SK-N-SH treated with all-trans-retinoic acid at 6 μM for 48 hours (cell line): ENCODE results near the gene ACBD4.

ENCODE experiments used
- ATAC-seq: fragments of 200-7000 bp; cut with Tn5 transposase; 3 replicates; pipeline ENCODE4 v1.9.1; 2020; ENCODE audit warnings: mild to moderate bottlenecking, moderate library complexity
- ARNTL ChIP-seq: fragments of 450-650 bp; formaldehyde crosslinking; IDR thresholded peaks from 2 replicates; pipeline ENCODE4 v1.5.0; 2020; ENCODE audit warnings: low read depth, mild to moderate bottlenecking, moderate library complexity, borderline replicate concordance
- BACH2 ChIP-seq: fragments of 250-450 bp; sonication (Bioruptor Pico); IDR thresholded peaks from 2 replicates; pipeline ENCODE4 v1.9.0; 2021; ENCODE audit warnings: mild to moderate bottlenecking, borderline replicate concordance
- CSDC2 ChIP-seq: fragments of 250-450 bp; sonication (Bioruptor Pico); IDR thresholded peaks from 2 replicates; pipeline ENCODE4 v1.5.0; 2020; ENCODE audit warnings: mild to moderate bottlenecking, moderate library complexity
- ESRRG ChIP-seq: fragments of 250-450 bp; sonication (Bioruptor Pico); IDR thresholded peaks from 2 replicates; pipeline ENCODE4 v1.6.1; 2021; ENCODE audit warnings: mild to moderate bottlenecking
- GLIS3 ChIP-seq: fragments of 250-450 bp; sonication (Bioruptor Pico); IDR thresholded peaks from 2 replicates; pipeline ENCODE4 v1.5.0; 2020; ENCODE audit warnings: mild to moderate bottlenecking, moderate library complexity
- ISL1 ChIP-seq: fragments of 250-450 bp; sonication (Bioruptor Pico); IDR thresholded peaks from 2 replicates; pipeline ENCODE4 v2.1.2; 2022; ENCODE audit warnings: mild to moderate bottlenecking, moderate library complexity
- OSR1 ChIP-seq: fragments of 250-450 bp; sonication (Bioruptor Pico); IDR thresholded peaks from 2 replicates; pipeline ENCODE4 v1.8.0; 2022; ENCODE audit warnings: moderate library complexity, mild to moderate bottlenecking, inconsistent platforms
- PPARA ChIP-seq: fragments of 250-450 bp; sonication (Bioruptor Pico); IDR thresholded peaks from 2 replicates; pipeline ENCODE4 v1.5.0; 2020; ENCODE audit warnings: mild to moderate bottlenecking, borderline replicate concordance
- RARB ChIP-seq: fragments of 250-450 bp; sonication (Bioruptor Pico); IDR thresholded peaks from 2 replicates; pipeline ENCODE4 v1.8.0; 2021; ENCODE audit warnings: mild to moderate bottlenecking, moderate library complexity
- SNAI2 ChIP-seq: fragments of 250-450 bp; sonication (Bioruptor Pico); IDR thresholded peaks from 2 replicates; pipeline ENCODE4 v1.5.0; 2020; ENCODE audit warnings: mild to moderate bottlenecking, moderate library complexity
- TCF4 ChIP-seq: fragments of 250-450 bp; sonication (Bioruptor Pico); IDR thresholded peaks from 2 replicates; pipeline ENCODE4 v1.8.0; 2021; ENCODE audit warnings: mild to moderate bottlenecking, moderate library complexity, borderline replicate concordance
- TOX ChIP-seq: fragments of 250-450 bp; sonication (Bioruptor Pico); IDR thresholded peaks from 2 replicates; pipeline ENCODE4 v1.8.0; 2021; ENCODE audit warnings: mild to moderate bottlenecking, moderate library complexity, borderline replicate concordance
- ZC3H10 ChIP-seq: fragments of 250-450 bp; sonication (Bioruptor Pico); IDR thresholded peaks from 2 replicates; pipeline ENCODE4 v1.5.1; 2021; ENCODE audit warnings: mild to moderate bottlenecking, moderate library complexity
- ZFP30 ChIP-seq: fragments of 450-650 bp; formaldehyde crosslinking; IDR thresholded peaks from 2 replicates; pipeline ENCODE4 v1.5.0; 2022; ENCODE audit warnings: mild to moderate bottlenecking, moderate library complexity
- ZNF565 ChIP-seq: fragments of 450-650 bp; formaldehyde crosslinking; conservative IDR thresholded peaks from 2 replicates; pipeline ENCODE4 v1.5.0; 2020; ENCODE audit warnings: low read depth, mild to moderate bottlenecking, moderate library complexity
- ZNF70 ChIP-seq: fragments of 450-650 bp; formaldehyde crosslinking; IDR thresholded peaks from 2 replicates; pipeline ENCODE4 v1.5.0; 2020; ENCODE audit warnings: mild to moderate bottlenecking, moderate library complexity
- ZNF8 ChIP-seq: fragments of 450-650 bp; formaldehyde crosslinking; IDR thresholded peaks from 2 replicates; pipeline ENCODE4 v1.5.0; 2020; ENCODE audit warnings: mild to moderate bottlenecking, moderate library complexity
- TF ChIP-seq, protein P1 (sequence below): fragments of 250-450 bp; sonication (Bioruptor Pico); IDR thresholded peaks from 2 replicates; pipeline ENCODE4 v1.8.0; 2021; ENCODE audit warnings: low read depth, mild to moderate bottlenecking, moderate library complexity, borderline replicate concordance
- TF ChIP-seq, protein P2 (sequence below): fragments of 250-450 bp; sonication (Bioruptor Pico); IDR thresholded peaks from 2 replicates; pipeline ENCODE4 v1.8.0; 2020; ENCODE audit warnings: mild to moderate bottlenecking, moderate library complexity, borderline replicate concordance
- TF ChIP-seq, protein P3 (sequence below): fragments of 250-450 bp; sonication (Bioruptor Pico); IDR thresholded peaks from 2 replicates; pipeline ENCODE4 v1.5.1; 2021; ENCODE audit warnings: mild to moderate bottlenecking, moderate library complexity
- TF ChIP-seq, protein P4 (sequence below): fragments of 250-450 bp; sonication (Bioruptor Pico); IDR thresholded peaks from 2 replicates; pipeline ENCODE4 v1.5.0; 2020; ENCODE audit warnings: mild to moderate bottlenecking, moderate library complexity

Gene ACBD4

DNA sequence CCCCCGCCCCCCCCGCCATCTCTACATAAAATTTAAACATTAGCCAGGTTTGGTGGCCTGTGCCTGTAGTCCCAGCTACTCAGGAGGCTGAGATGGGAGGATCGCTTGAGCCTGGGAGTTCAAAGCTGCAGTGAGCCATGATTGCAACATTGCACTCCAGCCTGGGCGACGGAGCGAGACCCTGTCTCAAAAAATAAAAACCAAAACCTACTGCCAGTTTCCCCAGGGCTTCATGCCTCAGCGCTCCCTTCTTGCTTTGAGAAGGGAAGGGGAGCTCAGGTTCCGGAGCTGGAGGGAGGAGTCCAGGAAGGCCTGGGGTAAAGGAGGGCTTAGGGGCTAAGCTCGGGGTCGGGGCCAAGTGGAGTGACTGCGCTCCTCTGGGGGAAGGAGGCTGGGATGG is 23.6 kb upstream of the ACBD4 start:
- no peak for ATAC-seq
- no peak for TF ChIP-seq GLIS3 (CRISPR knock-in tag)
- TF ChIP-seq ZNF8 (CRISPR knock-in tag): no peak
- TF ChIP-seq SNAI2 (CRISPR knock-in tag): no peak
- TF ChIP-seq ZNF565 (CRISPR knock-in tag): no peak
- no peak for TF ChIP-seq ZFP30 (CRISPR knock-in tag)
- TF ChIP-seq CSDC2 (CRISPR knock-in tag): no peak
- TF ChIP-seq, protein P1, sequence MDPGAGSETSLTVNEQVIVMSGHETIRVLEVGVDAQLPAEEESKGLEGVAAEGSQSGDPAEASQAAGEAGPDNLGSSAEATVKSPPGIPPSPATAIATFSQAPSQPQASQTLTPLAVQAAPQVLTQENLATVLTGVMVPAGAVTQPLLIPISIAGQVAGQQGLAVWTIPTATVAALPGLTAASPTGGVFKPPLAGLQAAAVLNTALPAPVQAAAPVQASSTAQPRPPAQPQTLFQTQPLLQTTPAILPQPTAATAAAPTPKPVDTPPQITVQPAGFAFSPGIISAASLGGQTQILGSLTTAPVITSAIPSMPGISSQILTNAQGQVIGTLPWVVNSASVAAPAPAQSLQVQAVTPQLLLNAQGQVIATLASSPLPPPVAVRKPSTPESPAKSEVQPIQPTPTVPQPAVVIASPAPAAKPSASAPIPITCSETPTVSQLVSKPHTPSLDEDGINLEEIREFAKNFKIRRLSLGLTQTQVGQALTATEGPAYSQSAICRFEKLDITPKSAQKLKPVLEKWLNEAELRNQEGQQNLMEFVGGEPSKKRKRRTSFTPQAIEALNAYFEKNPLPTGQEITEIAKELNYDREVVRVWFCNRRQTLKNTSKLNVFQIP: no peak
- TF ChIP-seq TCF4 (CRISPR knock-in tag): no peak
- TF ChIP-seq, protein P2, sequence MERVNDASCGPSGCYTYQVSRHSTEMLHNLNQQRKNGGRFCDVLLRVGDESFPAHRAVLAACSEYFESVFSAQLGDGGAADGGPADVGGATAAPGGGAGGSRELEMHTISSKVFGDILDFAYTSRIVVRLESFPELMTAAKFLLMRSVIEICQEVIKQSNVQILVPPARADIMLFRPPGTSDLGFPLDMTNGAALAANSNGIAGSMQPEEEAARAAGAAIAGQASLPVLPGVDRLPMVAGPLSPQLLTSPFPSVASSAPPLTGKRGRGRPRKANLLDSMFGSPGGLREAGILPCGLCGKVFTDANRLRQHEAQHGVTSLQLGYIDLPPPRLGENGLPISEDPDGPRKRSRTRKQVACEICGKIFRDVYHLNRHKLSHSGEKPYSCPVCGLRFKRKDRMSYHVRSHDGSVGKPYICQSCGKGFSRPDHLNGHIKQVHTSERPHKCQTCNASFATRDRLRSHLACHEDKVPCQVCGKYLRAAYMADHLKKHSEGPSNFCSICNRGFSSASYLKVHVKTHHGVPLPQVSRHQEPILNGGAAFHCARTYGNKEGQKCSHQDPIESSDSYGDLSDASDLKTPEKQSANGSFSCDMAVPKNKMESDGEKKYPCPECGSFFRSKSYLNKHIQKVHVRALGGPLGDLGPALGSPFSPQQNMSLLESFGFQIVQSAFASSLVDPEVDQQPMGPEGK: no peak
- no peak for TF ChIP-seq ZNF70 (CRISPR knock-in tag)
- TF ChIP-seq TOX (CRISPR knock-in tag): no peak
- no peak for TF ChIP-seq ARNTL
- no peak for TF ChIP-seq PPARA
- no peak for TF ChIP-seq RARB
- no peak for TF ChIP-seq ESRRG (CRISPR knock-in tag)
- no peak for TF ChIP-seq BACH2
- TF ChIP-seq, protein P3, sequence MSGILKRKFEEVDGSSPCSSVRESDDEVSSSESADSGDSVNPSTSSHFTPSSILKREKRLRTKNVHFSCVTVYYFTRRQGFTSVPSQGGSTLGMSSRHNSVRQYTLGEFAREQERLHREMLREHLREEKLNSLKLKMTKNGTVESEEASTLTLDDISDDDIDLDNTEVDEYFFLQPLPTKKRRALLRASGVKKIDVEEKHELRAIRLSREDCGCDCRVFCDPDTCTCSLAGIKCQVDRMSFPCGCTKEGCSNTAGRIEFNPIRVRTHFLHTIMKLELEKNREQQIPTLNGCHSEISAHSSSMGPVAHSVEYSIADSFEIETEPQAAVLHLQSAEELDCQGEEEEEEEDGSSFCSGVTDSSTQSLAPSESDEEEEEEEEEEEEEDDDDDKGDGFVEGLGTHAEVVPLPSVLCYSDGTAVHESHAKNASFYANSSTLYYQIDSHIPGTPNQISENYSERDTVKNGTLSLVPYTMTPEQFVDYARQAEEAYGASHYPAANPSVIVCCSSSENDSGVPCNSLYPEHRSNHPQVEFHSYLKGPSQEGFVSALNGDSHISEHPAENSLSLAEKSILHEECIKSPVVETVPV: no peak
- TF ChIP-seq, protein P4, sequence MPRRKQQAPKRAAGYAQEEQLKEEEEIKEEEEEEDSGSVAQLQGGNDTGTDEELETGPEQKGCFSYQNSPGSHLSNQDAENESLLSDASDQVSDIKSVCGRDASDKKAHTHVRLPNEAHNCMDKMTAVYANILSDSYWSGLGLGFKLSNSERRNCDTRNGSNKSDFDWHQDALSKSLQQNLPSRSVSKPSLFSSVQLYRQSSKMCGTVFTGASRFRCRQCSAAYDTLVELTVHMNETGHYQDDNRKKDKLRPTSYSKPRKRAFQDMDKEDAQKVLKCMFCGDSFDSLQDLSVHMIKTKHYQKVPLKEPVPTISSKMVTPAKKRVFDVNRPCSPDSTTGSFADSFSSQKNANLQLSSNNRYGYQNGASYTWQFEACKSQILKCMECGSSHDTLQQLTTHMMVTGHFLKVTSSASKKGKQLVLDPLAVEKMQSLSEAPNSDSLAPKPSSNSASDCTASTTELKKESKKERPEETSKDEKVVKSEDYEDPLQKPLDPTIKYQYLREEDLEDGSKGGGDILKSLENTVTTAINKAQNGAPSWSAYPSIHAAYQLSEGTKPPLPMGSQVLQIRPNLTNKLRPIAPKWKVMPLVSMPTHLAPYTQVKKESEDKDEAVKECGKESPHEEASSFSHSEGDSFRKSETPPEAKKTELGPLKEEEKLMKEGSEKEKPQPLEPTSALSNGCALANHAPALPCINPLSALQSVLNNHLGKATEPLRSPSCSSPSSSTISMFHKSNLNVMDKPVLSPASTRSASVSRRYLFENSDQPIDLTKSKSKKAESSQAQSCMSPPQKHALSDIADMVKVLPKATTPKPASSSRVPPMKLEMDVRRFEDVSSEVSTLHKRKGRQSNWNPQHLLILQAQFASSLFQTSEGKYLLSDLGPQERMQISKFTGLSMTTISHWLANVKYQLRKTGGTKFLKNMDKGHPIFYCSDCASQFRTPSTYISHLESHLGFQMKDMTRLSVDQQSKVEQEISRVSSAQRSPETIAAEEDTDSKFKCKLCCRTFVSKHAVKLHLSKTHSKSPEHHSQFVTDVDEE (CRISPR knock-in tag): no peak

DNA sequence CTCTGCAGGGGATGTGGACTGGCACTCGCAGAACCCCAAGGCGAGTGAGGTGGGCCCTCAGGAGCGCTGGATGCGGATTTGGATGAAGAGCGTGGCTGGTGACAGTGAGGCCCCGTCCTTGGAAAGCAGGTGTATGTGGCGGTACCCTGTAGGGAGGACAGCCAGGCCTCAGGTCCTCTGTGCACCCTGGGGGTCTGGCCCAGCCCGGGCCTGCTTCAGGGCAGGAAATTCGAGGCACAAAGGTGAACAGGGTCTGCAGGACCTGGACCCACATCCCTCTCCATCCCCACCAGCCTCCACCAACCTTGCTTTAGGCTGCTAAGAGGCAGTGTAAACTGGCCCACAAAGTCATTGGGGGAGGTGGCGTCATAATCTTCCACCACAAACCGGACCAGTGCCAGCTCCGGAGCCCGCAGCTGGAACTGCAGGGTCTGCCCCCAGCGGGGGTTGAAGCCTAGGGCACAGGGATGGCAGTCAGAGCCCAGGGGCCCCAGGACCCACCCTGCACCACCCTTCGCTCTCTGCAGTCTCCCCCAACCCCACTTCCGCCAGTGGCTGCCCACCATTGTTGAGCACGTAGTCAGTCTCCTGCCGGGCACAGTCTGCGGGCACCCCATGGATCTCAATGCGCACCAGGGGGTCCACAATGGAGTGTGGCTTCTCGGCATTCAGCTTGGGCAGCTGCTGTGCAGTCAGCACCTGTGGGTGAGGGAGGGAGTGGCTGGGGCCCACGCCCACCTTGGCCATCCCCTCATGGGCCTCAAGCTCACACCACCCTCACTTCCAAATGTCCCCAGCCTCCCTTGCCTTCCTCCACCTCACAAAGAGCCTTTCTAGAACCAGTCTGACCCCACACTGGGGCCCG is 22.7 kb upstream of the ACBD4 start:
- no peak for ATAC-seq
- TF ChIP-seq CSDC2 (CRISPR knock-in tag) (no peak), RARB (no peak), OSR1 (no peak), GLIS3 (CRISPR knock-in tag) (no peak), PPARA (no peak), ZC3H10 (CRISPR knock-in tag) (no peak), ISL1 (no peak)
- TF ChIP-seq, protein P2: no peak

DNA sequence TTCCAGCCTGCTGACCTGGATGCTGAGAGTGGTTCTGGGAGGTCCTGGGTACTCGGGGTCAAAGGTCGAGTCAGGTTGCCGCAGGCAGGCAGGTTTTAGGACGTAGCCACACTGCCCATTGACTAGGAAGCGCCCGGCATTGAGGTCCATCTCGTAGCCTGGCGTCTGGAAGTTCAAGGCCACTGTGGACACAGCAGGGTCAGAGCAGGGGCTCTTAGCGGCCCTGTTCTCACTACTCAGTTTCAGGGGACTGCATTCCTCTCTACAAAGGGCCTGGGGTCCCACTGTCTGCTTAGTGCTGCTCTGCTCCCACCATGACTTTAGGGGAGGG is 22.1 kb upstream of the ACBD4 start:
- no peak for ATAC-seq
- TF ChIP-seq, protein P2: no peak
